ENCODE measurements around the gene ACOT6.
"Not testable (repeated sequence)": the region's sequence is repeated elsewhere in the genome, so short reads cannot be mapped to it uniquely, and the experiment has no call there.

GRCh38 chr14:73659202-73659601 lies 46.9 kb downstream of the ACOT6 start:
- not testable (repeated sequence) for TF ChIP-seq POLR2AphosphoS5 (IDR thresholded peaks at IDR 0.05; ENCODE audit: insufficient read depth, low read depth, low read length); JUN (IDR thresholded peaks at IDR 0.05; ENCODE audit: borderline replicate concordance, insufficient read depth, insufficient read length, low read depth)

Measured in endothelial cell of umbilical vein (primary cell).